GM10847 (cell line): ENCODE measurements around the gene B4GALNT1.

Experiments
- POLR2A ChIP-seq: IDR thresholded peaks from 2 replicates; pipeline ENCODE4 v1.6.1; 2011; ENCODE audit not compliant: insufficient read length; ENCODE audit errors: extremely low read depth

Gene B4GALNT1

DNA sequence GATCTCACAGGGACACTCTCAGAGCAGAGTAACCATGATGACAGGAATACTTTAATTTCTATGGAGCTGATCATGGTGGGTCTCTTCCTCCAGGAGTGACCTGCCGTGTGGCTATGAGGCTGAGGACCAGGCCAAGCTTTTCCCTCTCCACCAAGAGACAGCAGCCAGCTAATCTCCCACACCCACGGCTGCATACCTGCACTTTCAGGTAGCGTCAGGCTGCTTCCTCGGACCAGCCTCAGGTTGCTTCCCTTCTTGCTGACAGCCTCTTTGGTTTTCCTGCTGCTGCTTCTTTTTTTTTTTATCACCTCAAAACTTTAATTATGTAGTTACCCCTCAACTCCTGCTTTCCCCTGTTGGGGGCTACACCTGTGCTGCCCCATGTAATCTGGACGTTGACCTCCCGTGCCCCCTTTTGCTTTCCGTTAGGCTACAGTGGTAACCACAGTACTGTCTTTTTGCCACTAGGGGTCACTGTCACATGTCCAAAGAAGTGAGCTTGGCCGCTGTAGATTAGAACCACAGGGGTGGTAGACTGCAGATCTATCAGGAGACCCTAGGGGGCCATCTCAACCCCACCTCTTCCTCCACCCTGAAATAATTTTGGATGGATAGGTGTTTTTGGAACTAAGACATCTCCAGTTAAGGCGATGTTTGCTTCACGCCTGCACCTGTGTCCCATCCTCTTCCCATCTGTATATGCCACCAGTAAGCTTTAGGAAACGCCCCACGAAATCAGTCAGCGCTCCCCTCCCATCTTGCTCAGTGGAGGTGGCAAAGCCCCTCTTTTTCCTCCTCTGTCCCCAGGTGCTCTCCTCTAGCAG lies 49.8 kb downstream of the B4GALNT1 start:
- no peak for TF ChIP-seq POLR2A

DNA sequence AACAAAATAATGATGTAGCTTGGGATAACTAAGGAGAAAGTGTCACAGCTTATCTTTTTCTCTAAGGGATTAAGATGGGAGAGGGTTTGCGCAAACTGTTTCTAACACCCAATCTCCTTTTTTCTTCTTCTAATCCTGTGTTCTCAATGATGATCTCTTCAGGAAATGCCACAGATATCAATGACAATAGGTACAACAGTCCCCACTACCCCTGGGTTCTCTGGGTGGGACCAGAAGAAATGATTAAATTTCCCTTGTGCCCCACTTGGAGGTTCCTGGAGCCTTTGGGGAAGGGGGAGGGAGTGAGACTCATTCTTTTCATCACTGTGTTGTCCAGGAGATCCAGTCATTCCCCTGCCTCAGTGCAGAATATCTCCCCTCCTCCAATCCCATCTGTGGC lies 50.6 kb downstream of the B4GALNT1 start:
- no peak for TF ChIP-seq POLR2A

DNA sequence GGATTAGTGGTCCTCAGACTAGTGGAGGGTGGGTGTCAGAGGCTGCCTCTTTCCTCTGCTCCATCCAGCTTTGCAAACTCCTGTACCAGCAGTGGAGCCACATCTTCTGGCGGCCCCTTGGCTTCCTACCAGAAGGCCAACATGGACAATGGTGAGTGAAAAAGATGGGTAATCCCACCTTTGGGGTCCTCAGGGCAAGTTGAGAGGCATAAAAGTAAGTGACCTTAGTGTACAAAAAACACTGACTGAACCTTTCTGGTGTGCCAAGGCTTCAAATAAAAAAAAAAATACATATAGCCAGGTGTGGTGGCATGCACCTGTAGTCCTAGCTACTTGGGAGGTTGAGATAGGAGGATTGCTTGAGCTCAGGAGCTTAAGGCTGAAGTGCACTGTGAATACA lies 51.2 kb downstream of the B4GALNT1 start:
- TF ChIP-seq POLR2A, result no peak

DNA sequence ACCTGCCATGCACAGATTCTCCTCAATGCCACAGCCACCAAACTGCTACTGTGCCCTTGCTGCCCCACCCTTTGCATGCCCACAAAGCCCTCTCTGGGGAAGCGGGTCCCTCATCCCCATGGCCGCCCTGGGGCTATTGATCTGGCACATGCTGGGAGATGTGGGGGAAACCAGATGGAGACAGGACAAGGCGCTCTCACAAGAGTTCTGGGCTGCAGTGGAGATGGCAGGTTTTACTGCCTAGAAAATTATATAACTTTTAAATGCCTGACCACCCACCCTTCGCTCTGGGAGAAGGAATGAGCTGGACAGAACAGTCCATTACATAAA lies 52.6 kb downstream of the B4GALNT1 start:
- TF ChIP-seq POLR2A, result no peak

DNA sequence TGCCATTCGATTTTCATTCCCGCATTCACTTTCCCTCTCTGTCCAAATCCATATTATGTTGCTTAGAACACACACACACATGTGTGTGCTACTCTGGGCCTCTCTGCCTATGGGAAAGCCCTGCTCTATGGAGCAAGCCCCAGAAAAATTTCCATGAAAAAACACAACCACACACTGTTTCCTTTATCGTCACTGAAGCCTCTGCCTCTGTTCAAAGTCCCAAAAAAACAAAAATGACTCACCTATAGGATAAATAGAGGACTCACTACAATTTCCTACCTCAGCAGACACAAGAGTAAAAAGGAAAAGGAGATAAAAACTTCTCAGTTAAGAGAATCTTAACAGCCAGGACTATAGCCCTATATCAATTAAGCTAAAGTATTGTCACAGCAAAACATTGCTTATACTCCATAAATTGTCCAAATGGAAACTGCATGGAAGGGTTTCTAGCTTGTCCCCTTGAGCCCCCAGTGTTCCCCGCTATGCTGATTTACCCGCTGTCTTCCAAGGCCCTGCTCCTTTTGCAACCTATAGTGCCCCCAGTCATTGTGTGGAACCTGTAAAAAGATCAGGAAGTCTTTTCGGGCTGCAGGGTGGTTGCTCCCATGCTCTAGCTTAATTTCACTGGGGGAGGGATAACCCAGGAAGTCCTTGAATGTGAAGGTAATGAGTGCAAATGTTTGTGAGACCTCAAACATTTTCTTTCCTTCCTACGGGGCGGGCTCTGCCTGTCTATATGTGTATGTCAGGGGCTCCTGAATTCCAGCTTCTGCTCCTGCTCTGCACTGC lies 53.1 kb downstream of the B4GALNT1 start:
- TF ChIP-seq POLR2A, result no peak

DNA sequence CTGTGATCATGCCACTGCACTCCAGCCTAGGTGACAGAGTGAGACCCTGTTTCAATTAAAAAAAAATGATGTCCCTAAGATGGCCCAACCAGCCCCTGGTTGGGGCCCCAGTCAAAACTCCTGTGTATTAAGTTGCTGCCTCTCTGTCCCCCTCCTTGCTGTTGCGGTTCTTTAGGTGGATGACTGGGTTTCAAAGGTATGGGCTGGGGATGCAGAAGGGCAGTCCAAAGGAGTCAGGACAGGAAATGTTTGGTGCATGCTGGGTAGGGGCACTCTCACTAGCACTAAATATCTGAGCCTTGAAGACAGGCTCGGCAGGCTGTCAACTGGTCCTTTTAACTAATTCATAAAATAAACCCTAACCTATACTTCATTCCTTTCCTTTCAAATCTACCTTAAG lies 54.0 kb downstream of the B4GALNT1 start:
- no peak for TF ChIP-seq POLR2A

DNA sequence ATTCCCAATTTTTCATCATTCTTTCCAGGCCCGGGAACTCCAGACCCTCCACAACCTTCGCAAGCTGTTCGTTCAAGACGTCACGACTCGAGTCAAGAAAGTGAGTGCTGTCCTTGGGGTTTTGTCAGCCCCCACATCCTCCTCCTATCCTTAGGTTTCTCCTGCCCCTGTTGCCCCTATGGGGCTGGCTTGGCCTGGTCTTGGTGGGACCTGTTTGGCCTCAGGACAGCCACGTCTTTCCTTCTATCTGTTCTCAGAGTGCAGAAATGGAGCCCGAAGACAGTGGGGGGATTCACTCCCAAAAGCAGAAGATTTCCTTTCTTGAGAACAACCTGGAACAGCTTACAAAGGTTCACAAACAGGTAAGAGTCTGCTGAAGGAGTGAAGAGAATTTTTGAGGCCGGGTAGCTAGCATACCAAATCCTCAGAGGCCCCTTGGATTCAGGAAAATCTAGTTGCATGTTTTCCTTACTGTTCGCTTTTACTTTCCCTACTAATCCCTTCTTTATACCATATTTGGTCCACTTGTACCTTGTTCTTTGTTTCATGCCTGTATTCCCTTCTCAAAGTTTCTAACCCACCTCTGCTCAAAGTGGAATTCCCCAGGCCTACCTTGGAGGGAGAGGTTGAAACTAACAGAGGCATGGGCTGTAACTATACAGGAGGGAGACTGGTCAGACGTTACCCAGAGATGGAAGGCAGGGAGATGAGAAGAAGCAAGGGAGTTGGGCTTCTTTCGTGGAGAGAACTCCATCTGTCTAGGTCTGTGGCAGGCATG lies 54.8 kb downstream of the B4GALNT1 start:
- TF ChIP-seq POLR2A, result no peak

DNA sequence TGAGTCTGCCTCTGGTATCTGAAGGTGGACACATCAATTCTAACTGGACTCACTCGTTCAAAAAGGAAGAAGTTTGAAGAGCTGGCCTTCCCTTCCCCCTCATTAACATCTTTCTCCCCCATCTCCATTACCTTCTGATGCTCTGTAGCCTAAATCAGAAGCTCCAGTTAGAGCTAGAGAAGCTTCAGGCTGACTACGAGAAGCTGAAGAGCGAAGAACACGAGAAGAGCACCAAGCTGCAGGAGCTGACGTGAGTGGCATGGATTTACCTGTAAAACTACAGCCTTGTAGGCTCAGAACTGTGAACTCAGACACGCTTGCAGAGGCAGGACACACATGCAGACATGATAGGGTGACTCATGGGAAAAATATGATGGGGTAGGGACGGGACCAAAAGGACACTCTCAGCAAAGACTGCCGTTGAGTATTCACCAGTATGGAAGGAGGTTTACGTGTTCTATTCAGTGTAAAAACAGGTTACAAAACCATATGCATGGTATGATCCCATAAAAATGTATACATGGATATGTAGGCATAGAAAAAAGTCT lies 56.3 kb downstream of the B4GALNT1 start:
- no peak for TF ChIP-seq POLR2A
